Osteoblast (primary cell): ENCODE results near the gene GAK. TPM values are rescaled to one million over a fixed set of nuclear protein-coding genes. Genes with fewer than 3 reads are reported as not detected.
"Not testable (repeated sequence)": the region's sequence is repeated elsewhere in the genome, so short reads cannot be mapped to it uniquely, and the experiment has no call there.

Experiments
- DNase-seq: peaks from one replicate; pipeline ENCODE4 v3.0.0; 2011; ENCODE audit warnings: low spot score, mixed read lengths; ENCODE audit not compliant: insufficient read length; ENCODE audit errors: missing footprints
- H2AFZ ChIP-seq: 2 replicates; pipeline ENCODE4 v1.6.0; 2011; ENCODE audit warnings: mild to moderate bottlenecking, low read length
- H3K27ac ChIP-seq: 2 replicates; pipeline ENCODE4 v1.5.1; 2011; ENCODE audit warnings: mild to moderate bottlenecking, low read depth, low read length, moderate library complexity
- H3K27me3 ChIP-seq: 2 replicates; pipeline ENCODE4 v1.6.0; 2012; ENCODE audit warnings: mild to moderate bottlenecking, control low read depth, inconsistent platforms, low read length, moderate library complexity; ENCODE audit not compliant: insufficient read depth
- H3K36me3 ChIP-seq: 2 replicates; pipeline ENCODE4 v1.5.1; 2011; ENCODE audit warnings: mild to moderate bottlenecking, low read length, control low read depth, moderate library complexity; ENCODE audit not compliant: insufficient read depth
- H3K4me1 ChIP-seq: 2 replicates; pipeline ENCODE4 v1.5.1; 2011; ENCODE audit warnings: mild to moderate bottlenecking, low read length, control low read depth, moderate library complexity; ENCODE audit not compliant: insufficient read depth
- H3K4me2 ChIP-seq: 2 replicates; pipeline ENCODE4 v1.6.0; 2011; ENCODE audit warnings: mild to moderate bottlenecking, low read length; ENCODE audit not compliant: insufficient read depth
- H3K4me3 ChIP-seq: fragments of 200-600 bp; sonication (generic); 3 replicates; pipeline ENCODE4 v1.5.1; 2012; ENCODE audit warnings: mild to moderate bottlenecking, low read length, inconsistent platforms; ENCODE audit not compliant: insufficient read depth
- H3K79me2 ChIP-seq: 2 replicates; pipeline ENCODE4 v1.6.0; 2012; ENCODE audit warnings: mild to moderate bottlenecking, low read length, control low read depth, inconsistent platforms; ENCODE audit not compliant: insufficient read depth
- H3K9me3 ChIP-seq: 2 replicates; pipeline ENCODE4 v1.5.1; 2011; ENCODE audit warnings: low read depth, low read length, control low read depth
- H4K20me1 ChIP-seq: 2 replicates; pipeline ENCODE4 v1.6.0; 2012; ENCODE audit warnings: mild to moderate bottlenecking, low read length, control low read depth; ENCODE audit not compliant: insufficient read depth
- total RNA-seq: library from RNA; depleted of rRNA; stranded (reverse); fragments of >200 nt; gene quantifications from 2 replicates; pipeline ENCODE4 v1.2.3, GENCODE V29; 2012
- TF ChIP-seq, protein P1 (sequence below): IDR thresholded peaks from 2 replicates; pipeline ENCODE4 v1.5.1; 2011; ENCODE audit warnings: mild to moderate bottlenecking, low read depth, low read length, moderate library complexity; ENCODE audit errors: extremely low read depth

Gene GAK
- total RNA-seq, 1 donor, result 48.9 TPM

DNA sequence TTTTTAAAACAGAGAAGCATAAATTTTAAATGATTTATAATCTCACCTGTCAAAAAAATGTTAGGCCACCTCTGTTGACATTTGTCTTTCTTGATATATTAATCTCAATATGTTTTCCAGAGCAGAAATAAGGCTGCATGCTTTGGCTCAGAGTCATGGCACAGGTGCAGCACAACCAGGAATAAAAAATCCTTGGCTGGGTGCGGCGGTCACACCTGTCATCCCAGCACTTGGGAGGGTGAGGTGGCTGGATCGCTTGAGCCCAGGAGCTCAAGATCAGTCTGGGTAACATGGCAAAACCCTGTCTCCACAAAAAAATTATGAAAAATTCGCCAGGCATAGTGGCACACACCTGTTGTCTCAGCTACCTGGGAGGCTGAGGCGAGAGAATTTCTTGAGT is 124.3 kb downstream of the GAK start:
- peaks cover 8% of the 10 kb centered on the region for H3K27me3 ChIP-seq
- no peaks in the 10 kb centered on the region for H3K4me1 ChIP-seq
- H3K4me3 ChIP-seq, result no peak overlapping the region
- no peak overlapping the region for H3K27ac ChIP-seq
- H3K4me2 ChIP-seq, result no peak overlapping the region
- H2AFZ ChIP-seq, result no peak overlapping the region
- H3K9me3 ChIP-seq, result no peaks in the 10 kb centered on the region
- H3K36me3 ChIP-seq, result no peaks in the 10 kb centered on the region
- no peaks in the 10 kb centered on the region for H4K20me1 ChIP-seq
- no peaks in the 10 kb centered on the region for H3K79me2 ChIP-seq
- DNase-seq, result peak; percentile 17
- TF ChIP-seq, protein P1, sequence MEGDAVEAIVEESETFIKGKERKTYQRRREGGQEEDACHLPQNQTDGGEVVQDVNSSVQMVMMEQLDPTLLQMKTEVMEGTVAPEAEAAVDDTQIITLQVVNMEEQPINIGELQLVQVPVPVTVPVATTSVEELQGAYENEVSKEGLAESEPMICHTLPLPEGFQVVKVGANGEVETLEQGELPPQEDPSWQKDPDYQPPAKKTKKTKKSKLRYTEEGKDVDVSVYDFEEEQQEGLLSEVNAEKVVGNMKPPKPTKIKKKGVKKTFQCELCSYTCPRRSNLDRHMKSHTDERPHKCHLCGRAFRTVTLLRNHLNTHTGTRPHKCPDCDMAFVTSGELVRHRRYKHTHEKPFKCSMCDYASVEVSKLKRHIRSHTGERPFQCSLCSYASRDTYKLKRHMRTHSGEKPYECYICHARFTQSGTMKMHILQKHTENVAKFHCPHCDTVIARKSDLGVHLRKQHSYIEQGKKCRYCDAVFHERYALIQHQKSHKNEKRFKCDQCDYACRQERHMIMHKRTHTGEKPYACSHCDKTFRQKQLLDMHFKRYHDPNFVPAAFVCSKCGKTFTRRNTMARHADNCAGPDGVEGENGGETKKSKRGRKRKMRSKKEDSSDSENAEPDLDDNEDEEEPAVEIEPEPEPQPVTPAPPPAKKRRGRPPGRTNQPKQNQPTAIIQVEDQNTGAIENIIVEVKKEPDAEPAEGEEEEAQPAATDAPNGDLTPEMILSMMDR, result no peak

DNA sequence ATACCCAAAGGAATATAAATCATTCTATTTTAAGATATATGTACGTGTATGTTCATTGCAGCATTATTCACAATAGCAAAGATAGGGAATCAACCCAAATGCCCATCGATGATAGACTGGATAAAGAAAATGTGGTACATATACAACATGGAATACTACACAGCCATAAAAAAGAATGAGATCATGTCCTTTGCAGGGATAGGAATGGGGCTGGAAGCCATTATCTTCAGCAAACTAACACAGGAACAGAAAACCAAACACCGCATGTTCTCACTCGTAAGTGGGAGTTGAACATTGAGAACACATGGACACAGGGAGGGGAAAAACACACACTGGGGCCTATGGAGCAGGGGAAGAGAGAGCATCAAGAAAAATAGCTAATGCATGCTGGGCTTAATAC is 125.1 kb downstream of the GAK start:
- not testable (repeated sequence) for H3K27ac ChIP-seq, H3K36me3 ChIP-seq, DNase-seq, H3K4me1 ChIP-seq, H4K20me1 ChIP-seq, H3K79me2 ChIP-seq, H3K9me3 ChIP-seq, H3K27me3 ChIP-seq, H3K4me2 ChIP-seq, H2AFZ ChIP-seq, H3K4me3 ChIP-seq

DNA sequence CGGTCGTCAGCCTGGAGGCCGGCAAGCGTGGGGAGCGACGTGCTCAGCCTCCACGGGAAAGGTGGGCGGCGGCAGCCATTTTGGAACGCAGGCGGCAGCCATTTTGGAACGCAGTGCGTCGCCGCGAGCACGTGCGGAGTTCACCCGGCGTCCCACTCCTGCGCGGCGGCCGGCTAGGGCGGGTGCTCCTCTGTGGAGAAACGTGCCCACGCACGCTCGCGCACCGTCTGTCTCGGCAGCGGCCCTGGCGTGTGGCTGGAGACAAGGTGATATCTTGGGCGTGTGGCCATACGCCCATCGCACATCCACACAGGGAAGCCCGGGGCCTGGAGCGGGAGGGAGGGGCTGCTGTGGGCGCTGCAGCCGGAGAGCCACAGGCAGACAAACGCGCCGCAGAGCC is 127.3 kb downstream of the GAK start:
- H3K36me3 ChIP-seq, result no peaks in the 10 kb centered on the region
- peaks cover 4% of the 10 kb centered on the region for H3K9me3 ChIP-seq
- TF ChIP-seq, protein P1, result no peak
- H3K27me3 ChIP-seq, result no peaks in the 10 kb centered on the region
- H3K4me3 ChIP-seq, result no peak overlapping the region
- no peaks in the 10 kb centered on the region for H3K79me2 ChIP-seq
- H4K20me1 ChIP-seq, result no peaks in the 10 kb centered on the region
- H3K4me2 ChIP-seq, result no peak overlapping the region
- no peak overlapping the region for H2AFZ ChIP-seq
- no peaks in the 10 kb centered on the region for H3K4me1 ChIP-seq
- H3K27ac ChIP-seq, result no peak overlapping the region
- DNase-seq, result peak; percentile 18

DNA sequence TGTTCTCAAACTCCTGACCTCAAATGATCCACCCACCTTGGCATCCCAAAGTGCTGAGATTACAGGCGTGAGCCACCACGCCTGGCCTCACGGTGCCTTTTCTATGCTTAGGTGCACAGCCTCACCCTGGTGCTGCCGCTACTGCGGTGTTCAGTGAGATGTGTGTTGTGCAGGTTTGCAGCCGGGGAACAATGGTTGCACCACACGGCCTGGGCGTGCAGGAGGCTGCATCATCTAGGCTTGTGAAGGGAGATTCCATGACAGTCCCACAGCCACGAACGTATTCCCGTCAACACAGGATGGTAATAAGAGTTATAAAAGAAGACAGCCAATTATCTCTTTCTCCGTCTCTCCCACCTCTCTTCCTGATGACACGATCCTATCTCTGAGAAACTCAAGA is 128.2 kb downstream of the GAK start:
- Histone ChIP-seq H3K4me3 (no peak overlapping the region), H3K27me3 (no peaks in the 10 kb centered on the region), H2AFZ (no peak overlapping the region), H3K36me3 (no peaks in the 10 kb centered on the region), H3K27ac (no peak overlapping the region), H3K79me2 (no peaks in the 10 kb centered on the region), H3K4me2 (no peak overlapping the region), H3K9me3 (peaks cover 4% of the 10 kb centered on the region), H4K20me1 (no peaks in the 10 kb centered on the region), H3K4me1 (no peaks in the 10 kb centered on the region)
- peak; percentile 58 for DNase-seq
- TF ChIP-seq, protein P1, result no peak
